Smooth muscle cell (in vitro differentiated cells): ENCODE measurements around the gene TAF4. TPM values are rescaled to one million over a fixed set of nuclear protein-coding genes. Genes with fewer than 3 reads are reported as not detected.

Source experiments
- DNase-seq: peaks from one replicate; lab custom pipeline; 2025; ENCODE audit not compliant: unreplicated experiment; lab: John Stamatoyannopoulos, UW
- H2AFZ ChIP-seq: fragments of 200-600 bp; sonication (generic); 2 replicates; pipeline ENCODE4 v1.6.0; 2016; ENCODE audit warnings: antibody characterized with exemption, low read depth, mild to moderate bottlenecking
- H3F3A ChIP-seq: fragments of 200-600 bp; sonication (generic); 2 replicates; pipeline ENCODE4 v1.6.0; 2017; ENCODE audit warnings: antibody characterized with exemption, low read depth
- H3K27ac ChIP-seq: fragments of 200-600 bp; sonication (generic); 2 replicates; pipeline ENCODE4 v1.5.1; 2016; ENCODE audit warnings: low read depth, mild to moderate bottlenecking
- H3K27me3 ChIP-seq: fragments of 200-600 bp; sonication (generic); 2 replicates; pipeline ENCODE4 v1.6.1; 2016; ENCODE audit warnings: low read depth, mild to moderate bottlenecking
- H3K36me3 ChIP-seq: fragments of 200-600 bp; sonication (generic); 2 replicates; pipeline ENCODE4 v1.5.1; 2016; ENCODE audit warnings: low read depth
- H3K4me1 ChIP-seq: fragments of 200-600 bp; sonication (generic); 2 replicates; pipeline ENCODE4 v1.5.1; 2016; ENCODE audit warnings: low read depth
- H3K4me2 ChIP-seq: fragments of 200-600 bp; sonication (generic); 2 replicates; pipeline ENCODE4 v1.6.0; 2016; ENCODE audit warnings: mild to moderate bottlenecking
- H3K4me3 ChIP-seq: fragments of 200-600 bp; sonication (generic); 2 replicates; pipeline ENCODE4 v1.5.1; 2016; ENCODE audit warnings: mild to moderate bottlenecking
- H3K79me2 ChIP-seq: fragments of 200-600 bp; sonication (generic); 2 replicates; pipeline ENCODE4 v1.6.0; 2016; ENCODE audit warnings: low read depth, mild to moderate bottlenecking
- H3K9ac ChIP-seq: fragments of 200-600 bp; sonication (generic); 2 replicates; pipeline ENCODE4 v1.6.0; 2016; ENCODE audit warnings: low read depth
- H3K9me3 ChIP-seq: fragments of 200-600 bp; sonication (generic); replicated peaks from 2 replicates; pipeline ENCODE4 v1.5.1; 2016; ENCODE audit warnings: low read depth
- H4K20me1 ChIP-seq: fragments of 200-600 bp; sonication (generic); 2 replicates; pipeline ENCODE4 v1.6.0; 2016; ENCODE audit warnings: low read depth
- WGBS: methylation state at CpG from one replicate; pipeline ENCODE4 v1.1.7; 2016; ENCODE audit warnings: low lambda C conversion rate; 5-methylcytosine and 5-hydroxymethylcytosine counted together
- polyA plus RNA-seq: library from polyadenylated mRNA; unstranded; fragments of >200 nt; fragmentation: Nextera tagmentation; extraction: Ambion mirVana; gene quantifications from 2 replicates; pipeline ENCODE4 v1.2.1, GENCODE V29; 2016
- total RNA-seq: library from RNA; depleted of rRNA; stranded (reverse); fragments of >200 nt; gene quantifications from 2 replicates; pipeline ENCODE4 v1.2.3, GENCODE V29; 2014
- TF ChIP-seq, protein P1 (sequence below): fragments of 200-600 bp; sonication (generic); IDR thresholded peaks from 2 replicates; pipeline ENCODE4 v1.5.1; 2017; ENCODE audit warnings: borderline replicate concordance, mild to moderate bottlenecking, antibody characterized with exemption; ENCODE audit not compliant: insufficient read depth, poor library complexity, severe bottlenecking

TAF4 gene
- total and polyA plus RNA-seq, 2 experiments from 2014 or later = 0.67 to 8.5 TPM

DNA sequence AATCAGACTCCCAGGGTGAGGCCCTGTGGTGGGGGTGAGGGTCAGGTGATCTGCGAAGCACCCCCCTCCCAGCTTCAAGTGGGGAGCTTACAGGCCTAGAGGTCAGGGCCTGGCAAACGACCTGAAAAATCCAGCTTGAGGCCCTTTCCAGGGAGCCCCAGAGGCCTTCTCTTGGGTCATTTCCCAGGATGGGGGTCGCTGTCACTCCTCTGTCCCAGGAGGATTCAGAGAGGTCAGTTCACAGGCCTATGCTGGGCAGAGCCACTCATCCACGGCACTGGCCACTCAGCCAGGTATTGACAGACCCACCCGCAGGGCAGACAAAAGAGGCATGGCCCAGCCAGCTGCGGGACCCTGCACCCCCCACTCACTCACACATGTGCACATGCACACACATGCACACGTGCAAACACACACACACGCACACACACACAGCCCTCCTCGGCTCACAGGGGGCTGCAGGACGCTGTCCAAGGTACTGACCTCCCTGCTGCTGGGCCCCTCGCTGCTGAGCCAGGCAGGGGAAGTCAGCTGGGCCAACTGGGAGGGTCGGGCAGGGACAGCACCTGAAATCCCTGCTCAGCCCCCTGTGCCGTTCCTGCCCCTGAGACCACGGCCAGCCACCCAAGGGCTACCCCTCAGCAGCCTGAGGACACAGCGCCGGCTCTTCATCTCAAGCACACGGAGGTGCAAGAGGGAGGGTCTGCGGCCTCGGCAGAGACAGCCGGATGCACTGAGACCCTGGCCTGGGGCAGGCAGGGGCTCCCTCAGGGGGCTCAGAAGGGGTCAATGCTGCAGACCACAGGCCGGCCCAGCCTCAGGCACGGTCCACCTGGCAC lies 113.8 kb downstream of the TAF4 start:
- no peaks in the 10 kb centered on the region for H3K79me2 ChIP-seq
- no peak overlapping the region for H3K9ac ChIP-seq
- no peak for DNase-seq
- no peaks in the 10 kb centered on the region for H3K4me1 ChIP-seq
- TF ChIP-seq, protein P1, sequence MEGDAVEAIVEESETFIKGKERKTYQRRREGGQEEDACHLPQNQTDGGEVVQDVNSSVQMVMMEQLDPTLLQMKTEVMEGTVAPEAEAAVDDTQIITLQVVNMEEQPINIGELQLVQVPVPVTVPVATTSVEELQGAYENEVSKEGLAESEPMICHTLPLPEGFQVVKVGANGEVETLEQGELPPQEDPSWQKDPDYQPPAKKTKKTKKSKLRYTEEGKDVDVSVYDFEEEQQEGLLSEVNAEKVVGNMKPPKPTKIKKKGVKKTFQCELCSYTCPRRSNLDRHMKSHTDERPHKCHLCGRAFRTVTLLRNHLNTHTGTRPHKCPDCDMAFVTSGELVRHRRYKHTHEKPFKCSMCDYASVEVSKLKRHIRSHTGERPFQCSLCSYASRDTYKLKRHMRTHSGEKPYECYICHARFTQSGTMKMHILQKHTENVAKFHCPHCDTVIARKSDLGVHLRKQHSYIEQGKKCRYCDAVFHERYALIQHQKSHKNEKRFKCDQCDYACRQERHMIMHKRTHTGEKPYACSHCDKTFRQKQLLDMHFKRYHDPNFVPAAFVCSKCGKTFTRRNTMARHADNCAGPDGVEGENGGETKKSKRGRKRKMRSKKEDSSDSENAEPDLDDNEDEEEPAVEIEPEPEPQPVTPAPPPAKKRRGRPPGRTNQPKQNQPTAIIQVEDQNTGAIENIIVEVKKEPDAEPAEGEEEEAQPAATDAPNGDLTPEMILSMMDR = no peak
- WGBS = 59% methylated on average over 22 of the region's 22 CpGs
- no peaks in the 10 kb centered on the region for H3K36me3 ChIP-seq
- no peaks in the 10 kb centered on the region for H3F3A ChIP-seq
- no peaks in the 10 kb centered on the region for H3K9me3 ChIP-seq
- H3K27me3 ChIP-seq = no peaks in the 10 kb centered on the region
- H3K4me3 ChIP-seq = no peak overlapping the region
- no peaks in the 10 kb centered on the region for H4K20me1 ChIP-seq
- no peak overlapping the region for H3K27ac ChIP-seq
- H2AFZ ChIP-seq = no peak overlapping the region
- H3K4me2 ChIP-seq = no peak overlapping the region

DNA sequence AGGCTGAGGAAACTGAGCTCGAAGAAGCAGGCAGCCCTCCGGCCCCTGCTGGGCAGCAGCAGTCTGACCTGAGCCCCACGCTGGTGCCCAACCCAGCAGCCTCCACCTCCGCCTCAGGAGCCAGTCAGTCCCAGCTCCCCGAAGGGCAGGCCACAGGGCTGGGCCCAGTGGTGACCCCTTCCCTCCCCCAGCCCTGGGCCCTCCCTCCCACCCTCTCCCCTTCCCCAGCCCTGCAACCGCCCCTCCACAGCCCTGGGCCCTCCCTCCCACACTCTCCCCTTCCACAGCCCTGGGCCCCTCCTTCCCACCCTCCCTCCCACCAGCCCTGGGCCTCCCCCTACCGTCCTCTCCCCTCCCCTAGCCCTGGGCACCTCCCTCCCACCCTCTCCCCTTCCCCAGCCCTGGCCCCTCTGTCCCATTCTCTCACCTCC lies 115.0 kb downstream of the TAF4 start:
- Histone ChIP-seq H3F3A (no peaks in the 10 kb centered on the region), H4K20me1 (no peaks in the 10 kb centered on the region), H3K27ac (no peak overlapping the region), H3K9ac (no peak overlapping the region), H2AFZ (no peak overlapping the region), H3K36me3 (no peaks in the 10 kb centered on the region), H3K79me2 (no peaks in the 10 kb centered on the region), H3K9me3 (no peaks in the 10 kb centered on the region), H3K4me1 (no peaks in the 10 kb centered on the region), H3K4me3 (no peak overlapping the region), H3K4me2 (no peak overlapping the region), H3K27me3 (no peaks in the 10 kb centered on the region)
- TF ChIP-seq, protein P1 = no peak
- no peak for DNase-seq
- 100% methylated on average over 1 of the region's 7 CpGs for WGBS

DNA sequence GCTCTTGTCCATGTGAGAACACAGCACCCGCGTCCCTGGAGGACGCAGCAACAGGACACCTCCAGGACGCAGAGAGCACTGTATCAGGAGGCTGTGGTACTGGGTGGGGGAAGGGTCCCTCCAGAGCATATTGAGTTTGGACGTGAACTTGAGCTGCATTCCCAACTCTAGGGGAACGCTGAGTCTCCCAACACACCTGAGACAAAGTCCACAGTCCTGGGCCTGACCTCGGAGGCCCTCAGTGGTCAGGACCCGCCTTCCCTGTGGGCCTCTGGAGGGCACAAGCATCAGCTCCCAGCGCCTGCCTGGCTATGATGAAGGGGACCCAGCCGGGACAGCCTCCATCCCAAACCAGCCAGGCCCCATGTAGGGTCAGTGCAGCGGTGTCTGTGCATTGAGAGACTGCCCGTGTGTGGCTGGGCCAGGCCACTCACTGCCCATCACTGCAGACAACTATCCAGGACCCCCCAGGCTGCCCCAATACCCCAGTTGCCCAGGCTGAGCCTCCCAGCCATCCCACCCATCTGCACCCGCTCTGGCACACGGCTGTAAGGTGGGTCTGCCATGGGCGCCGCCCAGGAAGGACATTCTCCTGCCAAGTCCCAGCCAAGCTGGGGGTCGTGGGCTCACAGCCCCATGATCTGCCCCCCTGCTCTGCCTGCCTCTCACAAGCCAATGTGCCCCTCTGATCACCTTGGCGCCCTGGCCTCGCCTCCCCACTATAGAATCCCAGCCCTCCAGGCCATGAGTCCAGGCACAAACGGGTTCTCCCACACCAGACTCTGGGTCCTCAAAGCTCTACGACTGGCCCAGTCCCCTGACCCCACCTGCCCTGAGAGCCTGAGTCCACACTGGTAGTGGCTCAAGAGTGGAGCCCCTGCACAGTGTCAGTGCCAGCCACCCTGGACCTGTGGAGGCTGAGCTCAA lies 115.7 kb downstream of the TAF4 start:
- Histone ChIP-seq H3F3A (no peaks in the 10 kb centered on the region), H2AFZ (no peak overlapping the region), H3K4me2 (no peak overlapping the region), H3K27me3 (no peaks in the 10 kb centered on the region), H4K20me1 (no peaks in the 10 kb centered on the region), H3K4me3 (no peak overlapping the region), H3K79me2 (no peaks in the 10 kb centered on the region), H3K36me3 (no peaks in the 10 kb centered on the region), H3K27ac (no peak overlapping the region), H3K9me3 (no peaks in the 10 kb centered on the region), H3K4me1 (no peaks in the 10 kb centered on the region), H3K9ac (no peak overlapping the region)
- WGBS = 85% methylated on average over 21 of the region's 21 CpGs
- TF ChIP-seq, protein P1 = no peak
- DNase-seq = no peak
